NCI-H2227 (cell line): ENCODE results near the gene MARCHF6.
"Not testable (repeated sequence)": the region's sequence is repeated elsewhere in the genome, so short reads cannot be mapped to it uniquely, and the experiment has no call there.

ENCODE experiments used
- DNase-seq: peaks from one replicate; lab custom pipeline; 2025; ENCODE audit not compliant: unreplicated experiment; lab: John Stamatoyannopoulos, UW

Gene MARCHF6

DNA sequence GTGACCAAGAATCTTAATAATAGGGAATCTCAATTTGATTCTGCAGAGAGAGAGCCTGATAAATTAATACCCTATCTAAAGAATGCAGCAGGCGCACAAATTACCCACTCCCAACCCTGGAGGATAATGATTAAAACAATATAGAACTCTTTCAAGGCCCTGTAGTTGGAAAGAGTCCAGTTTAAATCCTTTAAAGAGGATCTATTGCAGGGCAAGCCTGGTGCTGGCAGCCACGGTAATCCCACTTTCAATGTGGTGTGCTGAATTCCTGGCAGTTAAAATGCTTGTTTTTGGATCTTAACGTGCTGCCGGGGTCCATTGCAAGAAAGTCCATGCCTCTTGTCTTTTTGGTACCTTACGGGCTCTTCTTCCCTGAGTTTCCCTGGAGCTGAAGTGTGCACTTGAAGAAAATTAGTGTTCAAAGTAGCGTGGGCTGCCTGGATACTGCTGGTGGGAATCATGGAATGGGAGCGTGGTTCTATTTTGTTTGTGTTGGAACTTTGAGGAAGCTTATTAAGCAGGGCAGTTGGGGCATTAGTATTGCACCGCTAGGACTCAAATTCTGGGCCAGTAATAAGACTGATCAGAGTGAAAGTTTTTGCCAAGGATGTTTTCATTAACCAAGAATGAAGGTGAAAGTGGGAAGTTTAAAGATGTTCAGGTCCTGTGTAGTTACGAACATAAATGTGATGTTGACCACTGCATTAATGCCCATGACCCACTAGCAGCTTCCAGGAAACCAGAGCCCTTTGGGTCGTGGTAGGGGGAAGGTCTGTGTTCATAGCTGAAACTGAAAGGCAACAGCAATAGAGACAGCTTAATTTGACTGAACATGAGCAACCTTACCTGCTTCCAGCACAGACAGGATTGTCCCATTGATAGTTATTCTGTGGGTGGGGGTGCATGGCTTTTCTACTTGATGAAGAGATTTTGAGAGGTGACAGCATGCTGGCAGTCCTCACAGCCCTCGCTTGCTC, 20.8 kb downstream of the MARCHF6 start:
- no peak for DNase-seq

DNA sequence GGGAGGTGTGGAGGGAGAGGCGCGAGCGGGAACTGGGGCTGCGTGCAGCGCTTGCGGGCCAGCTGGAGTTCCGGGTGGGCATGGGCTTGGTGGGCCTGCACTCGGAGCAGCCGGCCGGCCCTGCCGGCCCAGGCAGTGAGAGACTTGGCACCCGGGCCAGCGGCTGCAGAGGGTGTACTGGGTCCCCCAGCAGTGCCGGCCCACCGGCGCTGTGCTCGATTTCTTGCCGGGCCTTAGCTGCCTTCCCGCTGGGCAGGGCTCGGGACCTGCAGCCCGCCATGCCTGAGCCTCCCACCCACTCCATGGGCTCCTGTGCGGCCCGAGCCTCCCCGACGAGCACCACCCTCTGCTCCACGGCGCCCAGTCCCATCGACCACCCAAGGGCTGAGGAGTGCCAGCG, 21.7 kb downstream of the MARCHF6 start:
- DNase-seq = not testable (repeated sequence)

DNA sequence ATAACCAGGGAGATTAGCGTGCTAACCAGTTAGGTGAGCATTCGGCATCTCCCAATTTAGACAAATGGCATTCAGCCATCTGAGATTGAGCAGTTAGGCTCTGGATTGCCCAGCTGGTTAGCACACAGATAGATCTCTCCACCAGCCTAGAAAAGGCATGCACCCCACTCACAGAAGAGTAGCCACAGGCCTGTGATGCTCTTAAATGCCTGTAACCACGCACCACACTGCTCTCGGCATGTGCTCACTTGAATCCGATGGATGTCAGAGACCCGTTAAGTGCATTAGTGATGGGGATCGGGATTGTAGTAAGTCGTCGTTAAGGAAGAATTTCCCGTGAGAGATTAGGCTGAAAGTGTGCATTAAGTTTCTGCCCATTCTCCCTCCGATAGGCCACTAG, 23.0 kb downstream of the MARCHF6 start:
- DNase-seq = no peak

DNA sequence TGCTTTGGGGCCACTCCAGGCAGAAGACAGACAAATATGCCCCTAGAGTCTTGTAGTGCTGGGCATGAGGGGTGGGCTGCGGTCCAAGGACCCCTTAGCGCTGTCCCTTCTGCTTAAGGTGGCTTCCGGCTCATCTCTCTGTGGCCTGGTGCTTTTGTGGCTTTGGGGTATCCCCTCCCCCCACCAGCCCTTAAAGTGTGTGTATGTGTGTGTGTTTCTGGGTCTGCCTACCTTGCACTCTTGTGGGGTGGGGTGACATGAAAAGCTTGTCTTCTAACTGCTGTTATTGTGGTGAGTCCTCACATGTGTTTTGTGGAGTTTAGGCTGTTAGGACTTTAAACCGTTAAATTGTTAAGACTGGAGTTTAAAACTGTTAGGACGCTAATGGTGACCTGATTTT, 23.6 kb downstream of the MARCHF6 start:
- DNase-seq = no peak

DNA sequence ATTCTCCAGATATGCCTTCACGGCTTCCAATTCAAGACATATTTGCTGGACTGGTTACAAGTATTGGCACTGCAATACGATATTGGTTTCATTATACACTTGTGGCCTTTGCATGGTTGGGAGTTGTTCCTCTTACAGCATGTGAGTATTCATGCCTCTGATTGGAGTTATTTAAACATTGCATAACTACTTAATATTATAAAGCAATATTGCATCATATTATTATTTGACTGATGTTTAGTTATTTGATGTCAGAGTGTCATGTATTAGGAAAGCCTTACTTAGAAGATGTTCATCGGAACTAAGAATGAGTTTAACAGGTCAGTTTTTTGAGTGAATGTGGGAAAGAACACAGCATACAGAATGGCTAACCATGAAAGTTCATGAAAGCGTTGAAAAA, 28.3 kb downstream of the MARCHF6 start:
- no peak for DNase-seq

- no peak for DNase-seq
Measured at GRCh38 chr5:10384483-10384882, 31.0 kb downstream of the MARCHF6 start.

- DNase-seq = no peak
Measured at GRCh38 chr5:10387690-10388089, 34.2 kb downstream of the MARCHF6 start.

GRCh38 chr5:10391130-10391529, 37.6 kb downstream of the MARCHF6 start:
- DNase-seq = no peak

DNA sequence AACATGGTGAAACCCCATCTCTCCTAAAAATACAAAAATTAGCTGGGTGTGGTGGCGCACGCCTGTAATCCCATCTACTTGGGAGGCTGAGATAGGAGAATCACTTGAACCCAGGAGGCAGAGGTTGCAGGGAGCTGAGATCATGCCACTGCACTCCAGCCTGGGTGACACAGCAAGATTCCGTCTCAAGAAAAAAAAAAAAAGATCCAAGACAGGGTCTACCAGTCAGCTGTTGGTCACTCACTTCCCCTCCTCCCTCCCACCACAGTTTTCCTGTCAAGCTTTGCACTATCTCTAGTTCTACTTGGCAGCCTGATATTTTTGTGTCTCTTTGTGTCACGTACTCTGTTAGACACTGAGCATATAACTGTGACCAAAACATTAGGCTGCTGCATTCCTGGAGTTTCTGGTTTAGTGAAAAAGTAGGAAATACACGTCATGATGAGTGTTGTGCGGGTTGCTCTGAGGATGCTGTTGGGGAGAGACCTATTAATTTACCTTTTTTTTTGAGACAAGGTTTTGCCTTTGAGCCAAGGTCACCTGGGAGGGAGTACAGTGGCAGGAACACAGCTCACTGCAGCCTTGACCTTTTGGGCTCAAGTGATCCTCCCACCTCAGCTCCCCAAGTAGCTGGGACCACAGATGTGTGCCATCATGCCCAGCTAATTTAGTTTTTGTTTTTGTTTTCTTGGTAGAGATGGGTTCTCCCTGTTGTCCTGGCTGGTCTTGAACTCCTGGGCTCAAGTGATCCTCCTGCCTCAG, 39.3 kb downstream of the MARCHF6 start:
- DNase-seq = not testable (repeated sequence)

GRCh38 chr5:10393491-10393890, 40.0 kb downstream of the MARCHF6 start:
- no peak for DNase-seq

DNA sequence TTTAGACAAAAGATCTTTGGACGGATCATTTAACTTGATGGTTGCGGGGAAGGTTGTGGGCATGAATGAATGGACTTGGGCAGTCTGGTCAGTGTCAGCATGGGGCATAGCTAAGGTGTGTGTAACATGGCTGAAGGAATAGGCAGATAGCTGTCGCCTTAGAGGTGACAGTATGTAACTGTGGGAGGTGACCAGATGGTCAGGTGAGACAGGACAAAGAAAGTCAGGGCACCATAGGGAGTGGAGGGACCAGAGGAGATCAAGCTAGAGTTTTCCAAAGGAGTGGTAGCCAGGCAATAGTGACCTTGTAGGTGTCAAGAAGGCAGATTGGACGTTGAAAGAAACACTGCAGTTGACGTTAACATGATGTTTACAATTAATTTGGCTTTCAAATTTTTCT, 43.1 kb downstream of the MARCHF6 start:
- DNase-seq = no peak

DNA sequence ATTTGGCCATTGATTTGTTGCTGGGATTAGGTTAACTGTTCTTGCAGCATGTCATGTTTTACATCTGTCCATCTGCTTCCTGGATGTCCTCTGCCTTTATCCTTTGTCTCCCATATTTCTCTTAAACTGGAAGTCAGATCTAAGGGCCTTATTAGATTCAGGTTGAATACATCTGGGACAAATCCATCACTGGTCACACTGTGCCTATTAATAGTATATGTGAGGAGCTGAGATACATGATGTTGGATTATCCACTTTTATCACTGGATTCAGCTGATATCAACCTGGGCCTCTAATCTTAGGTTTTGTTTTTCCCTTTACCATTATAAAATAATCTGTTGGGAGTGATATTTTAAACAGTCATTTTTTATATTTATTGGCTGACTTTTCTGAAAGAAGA, 46.3 kb downstream of the MARCHF6 start:
- DNase-seq = no peak

GRCh38 chr5:10400411-10400810, 46.9 kb downstream of the MARCHF6 start:
- DNase-seq = no peak

- DNase-seq = no peak
Measured at GRCh38 chr5:10400831-10401230, 47.3 kb downstream of the MARCHF6 start.

DNA sequence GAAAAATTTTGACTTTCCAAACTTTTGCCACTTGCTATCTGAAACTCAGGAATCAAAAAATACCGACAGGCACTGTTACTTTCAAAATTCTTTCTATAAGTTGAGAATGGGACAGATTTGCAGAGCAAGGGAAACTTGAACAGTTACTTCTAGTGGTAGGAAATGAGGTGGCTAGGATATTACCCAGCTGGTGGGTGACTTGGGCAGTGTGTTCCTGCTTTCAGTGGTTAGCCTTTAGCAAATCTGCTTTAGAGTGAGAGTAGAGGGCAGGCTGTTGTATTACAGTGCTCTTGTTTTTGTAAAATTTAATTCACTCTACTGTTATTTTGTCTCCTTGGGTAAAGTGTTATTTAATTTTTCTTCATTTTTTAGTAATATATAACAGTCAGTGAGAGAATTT, 48.0 kb downstream of the MARCHF6 start:
- no peak for DNase-seq
